ENCODE data around the gene DALRD3. TPM values are rescaled to one million over a fixed set of nuclear protein-coding genes. Genes with fewer than 3 reads are reported as not detected.

The DALRD3 gene
- total RNA-seq, 2 donors from 2014 or later, result 40.8 to 41.9 TPM

DNA sequence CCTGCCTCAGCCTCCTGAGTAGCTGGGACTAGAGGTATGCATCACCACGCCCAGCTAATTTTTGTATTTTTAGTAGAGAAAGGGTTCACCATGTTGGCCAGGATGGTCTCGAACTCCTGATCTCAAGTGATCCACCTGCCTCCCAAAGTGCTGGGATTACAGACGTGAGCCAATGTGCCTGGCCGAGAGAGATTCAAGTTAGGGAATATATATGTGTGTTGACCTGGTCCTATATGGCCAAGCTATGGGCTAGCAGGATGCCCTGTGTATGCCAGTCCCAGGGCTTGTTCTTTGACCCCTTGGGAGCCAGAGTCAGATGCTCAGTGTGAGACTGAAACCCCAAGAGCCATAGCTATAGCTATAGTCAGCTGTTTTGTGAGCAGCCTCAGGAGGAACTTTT is 5.4 kb upstream of the DALRD3 start:
- Mint-ChIP-seq H3K27me3 (ENCODE audit: insufficient read depth) (no peaks in the 10 kb centered on the region), H3K9me3 (no peaks in the 10 kb centered on the region), H3K4me3 (peak overlapping the region; percentile 89), H3K36me3 (ENCODE audit: low read depth) (peaks cover 51% of the 10 kb centered on the region), H3K27ac (no peak overlapping the region), H3K4me1 (peaks cover 18% of the 10 kb centered on the region)
- TF ChIP-seq CTCF (conservative IDR thresholded peaks at IDR 0.05), result no peak
- Histone ChIP-seq H3K27me3 (ENCODE audit: control insufficient read depth, insufficient read depth, low read length, poor library complexity, severe bottlenecking) (no peaks in the 10 kb centered on the region), H3K9ac (ENCODE audit: extremely low read depth, low read length, poor library complexity, severe bottlenecking) (no peak overlapping the region), H3K9me3 (ENCODE audit: control insufficient read depth, low read length) (no peaks in the 10 kb centered on the region), H3K27ac (ENCODE audit: low read depth, low read length) (no peak overlapping the region), H3K4me1 (ENCODE audit: control insufficient read depth, insufficient read depth, low read length) (peaks cover 6% of the 10 kb centered on the region), H3K4me3 (ENCODE audit: low read length) (no peak overlapping the region), H3K36me3 (ENCODE audit: control insufficient read depth, insufficient read depth, low read length) (peaks cover 53% of the 10 kb centered on the region)
- no peak for DNase-seq
- 89 to 100% methylated on average over 2 to 4 of the region's 4 CpGs for WGBS, 2 experiments (ENCODE audit: insufficient coverage in 1 of 2, insufficient read length in 1 of 2)

DNA sequence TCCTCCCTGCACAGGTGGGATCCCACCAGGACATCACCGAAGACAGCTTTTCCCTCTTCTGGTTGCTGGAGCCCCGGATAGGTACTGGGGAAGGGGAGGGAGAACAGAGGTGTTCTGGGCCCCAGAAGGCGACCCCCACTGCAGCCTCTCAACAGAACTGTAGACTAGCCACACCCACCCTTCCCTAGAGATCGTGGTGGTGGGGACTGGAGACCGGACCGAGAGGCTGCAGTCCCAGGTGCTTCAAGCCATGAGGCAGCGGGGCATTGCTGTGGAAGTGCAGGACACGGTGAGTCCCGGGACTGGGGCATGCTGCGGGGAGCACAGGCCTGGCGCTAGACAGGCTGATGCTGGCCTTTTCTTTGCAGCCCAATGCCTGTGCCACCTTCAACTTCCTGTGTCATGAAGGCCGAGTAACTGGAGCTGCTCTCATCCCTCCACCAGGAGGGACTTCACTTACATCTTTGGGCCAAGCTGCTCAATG is 4.3 kb upstream of the DALRD3 start:
- 37 to 46% methylated on average over 9 to 12 of the region's 12 CpGs for WGBS, 2 experiments (ENCODE audit: insufficient coverage in 1 of 2, insufficient read length in 1 of 2)
- H3K9me3 ChIP-seq (ENCODE audit: control insufficient read depth, low read length), result no peaks in the 10 kb centered on the region
- DNase-seq, result peak; percentile 65
- no peak for TF ChIP-seq CTCF (conservative IDR thresholded peaks at IDR 0.05)
- H3K4me1 Mint-ChIP-seq, result peaks cover 11% of the 10 kb centered on the region
- H3K9ac ChIP-seq (ENCODE audit: extremely low read depth, low read length, poor library complexity, severe bottlenecking), result peak overlapping the region; percentile 90
- H3K9me3 Mint-ChIP-seq, result no peaks in the 10 kb centered on the region
- no peaks in the 10 kb centered on the region for H3K27me3 Mint-ChIP-seq (ENCODE audit: insufficient read depth)
- H3K27ac ChIP-seq (ENCODE audit: low read depth, low read length), result peak overlapping the region; percentile 99
- H3K36me3 Mint-ChIP-seq (ENCODE audit: low read depth), result peaks cover 47% of the 10 kb centered on the region
- no peaks in the 10 kb centered on the region for H3K4me1 ChIP-seq (ENCODE audit: control insufficient read depth, insufficient read depth, low read length)
- H3K4me3 Mint-ChIP-seq, result peak overlapping the region; percentile 89
- peak overlapping the region; percentile 97 for H3K27ac Mint-ChIP-seq
- H3K36me3 ChIP-seq (ENCODE audit: control insufficient read depth, insufficient read depth, low read length), result peaks cover 47% of the 10 kb centered on the region
- peak overlapping the region; percentile 98 for H3K4me3 ChIP-seq (ENCODE audit: low read length)
- H3K27me3 ChIP-seq (ENCODE audit: control insufficient read depth, insufficient read depth, low read length, poor library complexity, severe bottlenecking), result no peaks in the 10 kb centered on the region

GRCh38 chr3:49021813-49022687 is 3.7 kb upstream of the DALRD3 start, which contains the start of gene NDUFAF3:
Gene NDUFAF3, plus strand, starts transcription at chr3:49022121. Its CDS starts 24 bp downstream, at chr3:49022145.
- Histone ChIP-seq H3K9ac (ENCODE audit: extremely low read depth, low read length, poor library complexity, severe bottlenecking) (peak within 1 kb of the TSS; percentile 90), H3K27me3 (ENCODE audit: control insufficient read depth, insufficient read depth, low read length, poor library complexity, severe bottlenecking) (no peaks in the 10 kb centered on the region), H3K4me3 (ENCODE audit: low read length) (peak within 1 kb of the TSS; percentile 98), H3K9me3 (ENCODE audit: control insufficient read depth, low read length) (no peaks in the 10 kb centered on the region), H3K36me3 (ENCODE audit: control insufficient read depth, insufficient read depth, low read length) (peaks cover 40% of the 10 kb centered on the region), H3K27ac (ENCODE audit: low read depth, low read length) (peak within 1 kb of the TSS; percentile 99), H3K4me1 (ENCODE audit: control insufficient read depth, insufficient read depth, low read length) (no peaks in the 10 kb centered on the region)
- H3K27me3 Mint-ChIP-seq (ENCODE audit: insufficient read depth), result no peaks in the 10 kb centered on the region
- H3K4me1 Mint-ChIP-seq, result peaks cover 9% of the 10 kb centered on the region
- peak; percentile 99 for TF ChIP-seq CTCF (conservative IDR thresholded peaks at IDR 0.05)
- peak; percentile 99 for DNase-seq
- H3K27ac Mint-ChIP-seq, result peak within 1 kb of the TSS; percentile 98
- WGBS, 2 experiments (ENCODE audit: insufficient coverage in 1 of 2, insufficient read length in 1 of 2), result 0% methylated on average over 43 to 83 of the region's 83 CpGs
- peak within 1 kb of the TSS; percentile 89 for H3K4me3 Mint-ChIP-seq
- H3K9me3 Mint-ChIP-seq, result no peaks in the 10 kb centered on the region
- peaks cover 40% of the 10 kb centered on the region for H3K36me3 Mint-ChIP-seq (ENCODE audit: low read depth)

Data from endodermal cell (in vitro differentiated cells).